GM23338 (cell line): Measurements from ENCODE around the gene MFSD2A. TPM values are rescaled to one million over a fixed set of nuclear protein-coding genes. Genes with fewer than 3 reads are reported as not detected.

Source experiments
- ATAC-seq: fragments of 200-7000 bp; cut with Tn5 transposase; 3 replicates; pipeline ENCODE4 v1.9.1; 2020
- DNase-seq: peaks from one replicate; pipeline ENCODE4 v3.0.0-alpha.2; 2015; ENCODE audit warnings: low spot score
- H2AFZ ChIP-seq: fragments of 200-600 bp; sonication (generic); 2 replicates; pipeline ENCODE4 v1.8.0; 2016; ENCODE audit warnings: antibody characterized with exemption, mild to moderate bottlenecking, moderate library complexity
- H3F3A ChIP-seq: fragments of 200-600 bp; sonication (generic); replicated peaks from 2 replicates; pipeline ENCODE4 v1.8.0; 2017; ENCODE audit warnings: antibody characterized with exemption, mixed run types, low read depth
- H3K27ac ChIP-seq: fragments of 200-600 bp; sonication (generic); 2 replicates; pipeline ENCODE4 v1.6.1; 2016; ENCODE audit warnings: low read depth
- H3K27me3 ChIP-seq: fragments of 200-600 bp; sonication (generic); 2 replicates; pipeline ENCODE4 v1.8.0; 2016; ENCODE audit warnings: mild to moderate bottlenecking, mixed run types, moderate library complexity; ENCODE audit not compliant: insufficient read depth
- H3K36me3 ChIP-seq: fragments of 200-600 bp; sonication (generic); 2 replicates; pipeline ENCODE4 v1.8.0; 2016; ENCODE audit warnings: mild to moderate bottlenecking; ENCODE audit not compliant: insufficient read depth
- H3K4me1 ChIP-seq: fragments of 200-600 bp; sonication (generic); 2 replicates; pipeline ENCODE4 v1.8.0; 2016; ENCODE audit warnings: mild to moderate bottlenecking, moderate library complexity; ENCODE audit not compliant: insufficient read depth
- H3K4me2 ChIP-seq: fragments of 200-600 bp; sonication (generic); 2 replicates; pipeline ENCODE4 v1.7.1; 2017; ENCODE audit warnings: mixed run types
- H3K4me3 ChIP-seq: fragments of 200-600 bp; sonication (generic); 2 replicates; pipeline ENCODE4 v1.6.1; 2016; ENCODE audit warnings: mixed run types
- H3K79me2 ChIP-seq: fragments of 200-600 bp; sonication (generic); replicated peaks from 2 replicates; pipeline ENCODE4 v1.8.0; 2017; ENCODE audit warnings: mild to moderate bottlenecking; ENCODE audit not compliant: insufficient read depth
- H3K9me2 ChIP-seq: fragments of 200-600 bp; sonication (generic); 2 replicates; pipeline ENCODE4 v1.8.0; 2017; ENCODE audit not compliant: insufficient read depth
- H4K20me1 ChIP-seq: fragments of 200-600 bp; sonication (generic); replicated peaks from 2 replicates; pipeline ENCODE4 v1.8.0; 2017; ENCODE audit warnings: mild to moderate bottlenecking; ENCODE audit not compliant: insufficient read depth
- H3K27ac Mint-ChIP-seq: 2 replicates; pipeline ENCODE4 v1.8.0; 2020; ENCODE audit warnings: inconsistent platforms, mild to moderate bottlenecking, moderate library complexity, mixed read lengths
- H3K27me3 Mint-ChIP-seq: 3 replicates; pipeline ENCODE4 v1.8.0; 2022; ENCODE audit warnings: low read depth, mild to moderate bottlenecking, moderate library complexity, mixed read lengths, inconsistent platforms; ENCODE audit not compliant: insufficient read depth, poor library complexity
- H3K36me3 Mint-ChIP-seq: 3 replicates; pipeline ENCODE4 v1.8.0; 2021; ENCODE audit warnings: low read depth, mild to moderate bottlenecking, inconsistent platforms, moderate library complexity, mixed read lengths
- H3K4me1 Mint-ChIP-seq: 3 replicates; pipeline ENCODE4 v1.8.0; 2020; ENCODE audit warnings: mild to moderate bottlenecking, inconsistent platforms, mixed read lengths
- H3K4me3 Mint-ChIP-seq: 3 replicates; pipeline ENCODE4 v1.8.0; 2021; ENCODE audit warnings: moderate library complexity, mild to moderate bottlenecking, inconsistent platforms, mixed read lengths
- H3K9me3 Mint-ChIP-seq: 3 replicates; pipeline ENCODE4 v1.8.0; 2020; ENCODE audit warnings: moderate library complexity, mild to moderate bottlenecking, inconsistent platforms, mixed read lengths
- ETS1 ChIP-seq: IDR thresholded peaks from 2 replicates; pipeline ENCODE4 v1.6.1; 2016; ENCODE audit warnings: antibody characterized with exemption
- EZH2 ChIP-seq: fragments of 200-600 bp; sonication (generic); IDR thresholded peaks from one replicate; pipeline ENCODE4 v1.8.0; 2017; ENCODE audit warnings: antibody characterized with exemption, mild to moderate bottlenecking, low read depth; ENCODE audit not compliant: unreplicated experiment
- EZH2phosphoT487 ChIP-seq: fragments of 200-600 bp; sonication (generic); IDR thresholded peaks from one replicate; pipeline ENCODE4 v1.8.1; 2018; ENCODE audit warnings: antibody characterized with exemption; ENCODE audit not compliant: unreplicated experiment
- JUNB ChIP-seq: IDR thresholded peaks from one replicate; pipeline ENCODE4 v1.6.1; 2016; ENCODE audit warnings: antibody characterized with exemption; ENCODE audit not compliant: unreplicated experiment
- NANOG ChIP-seq: IDR thresholded peaks from 2 replicates; pipeline ENCODE4 v1.6.1; 2016; ENCODE audit warnings: antibody characterized with exemption, borderline replicate concordance
- POLR2AphosphoS5 ChIP-seq: IDR thresholded peaks from 2 replicates; pipeline ENCODE4 v1.6.1; 2016; ENCODE audit warnings: antibody characterized with exemption, low read depth
- REST ChIP-seq: IDR thresholded peaks from one replicate; pipeline ENCODE4 v1.6.1; 2018; ENCODE audit warnings: antibody characterized with exemption; ENCODE audit not compliant: unreplicated experiment
- STAT1 ChIP-seq: IDR thresholded peaks from one replicate; pipeline ENCODE4 v1.6.1; 2016; ENCODE audit warnings: antibody characterized with exemption; ENCODE audit not compliant: unreplicated experiment
- ZNF114 ChIP-seq: fragments of 250-450 bp; sonication (Bioruptor Pico); IDR thresholded peaks from 2 replicates; pipeline ENCODE4 v1.5.0; 2020; ENCODE audit warnings: mild to moderate bottlenecking, moderate library complexity
- ZNF331 ChIP-seq: fragments of 250-450 bp; sonication (Bioruptor Pico); IDR thresholded peaks from 2 replicates; pipeline ENCODE4 v1.5.0; 2020; ENCODE audit warnings: low read depth, mild to moderate bottlenecking, moderate library complexity
- polyA plus RNA-seq: library from polyadenylated mRNA; unstranded; fragments of >200 nt; fragmentation: Nextera tagmentation; extraction: Ambion mirVana; gene quantifications from 2 replicates; pipeline ENCODE4 v1.2.1, GENCODE V29; 2016
- total RNA-seq: library from RNA; depleted of rRNA; stranded (reverse); fragments of >200 nt; shearing (Covaris generic); gene quantifications from 2 replicates; pipeline ENCODE4 v1.2.3, GENCODE V29; 2014
- TF ChIP-seq, protein P1 (sequence below), 2 experiments: fragments of 200-600 bp in 1 of 2; sonication (generic) in 1 of 2; conservative IDR thresholded peaks; 2 replicates each; pipeline versions ENCODE4 v1.5.1 to v1.6.1; 2016 to 2017; ENCODE audit warnings: antibody characterized with exemption in 2 of 2, low read depth in 2 of 2, mild to moderate bottlenecking in 2 of 2, moderate library complexity in 1 of 2

MFSD2A gene
- total and polyA plus RNA-seq, 2 experiments from 2014 or later = 16.1 to 23.9 TPM

DNA sequence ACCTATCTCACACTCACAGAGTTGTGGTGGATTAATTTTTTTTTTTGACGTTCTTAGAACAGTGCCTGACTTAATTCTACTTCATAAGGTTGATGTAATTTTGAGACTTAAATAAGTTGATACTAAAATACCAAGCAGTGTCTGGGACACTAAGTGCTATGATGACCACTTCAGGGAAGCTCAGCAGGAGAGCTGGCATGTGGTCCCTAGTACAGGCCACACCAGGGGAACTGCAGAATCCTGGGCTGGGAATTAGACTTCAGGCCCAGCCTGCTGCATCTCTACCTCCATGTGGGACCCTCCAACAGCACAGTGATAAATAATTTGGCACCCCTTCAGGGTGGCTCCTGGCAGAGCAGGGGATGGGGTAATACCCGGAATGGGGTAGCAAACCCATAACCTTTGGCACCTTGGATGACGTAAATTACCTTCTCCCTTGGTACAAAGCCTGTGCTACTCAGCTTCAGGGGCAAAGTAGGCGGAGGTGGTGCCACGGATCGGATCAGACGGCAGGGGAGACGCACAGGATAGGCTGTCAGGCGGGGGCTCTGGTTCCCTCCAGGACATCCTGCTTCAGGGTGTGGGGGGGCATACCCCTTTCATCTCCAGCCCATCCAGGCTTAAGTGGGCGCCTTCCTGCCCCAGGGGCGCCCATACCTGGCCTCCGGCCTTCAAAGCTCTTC is 4.8 kb downstream of the MFSD2A start:
- H3K9me2 ChIP-seq = no peaks in the 10 kb centered on the region
- no peak for ATAC-seq
- no peak overlapping the region for H3K4me3 ChIP-seq
- H3K4me2 ChIP-seq = no peak overlapping the region
- H3K36me3 ChIP-seq = peaks cover 24% of the 10 kb centered on the region; the same call in 1 of the 2 replicates
- peaks cover 7% of the 10 kb centered on the region; the same call in 1 of the 2 replicates for H3K27me3 ChIP-seq
- H3F3A ChIP-seq = no peaks in the 10 kb centered on the region
- Mint-ChIP-seq H3K36me3 (peaks cover 54% of the 10 kb centered on the region), H3K27ac (no peak overlapping the region), H3K4me1 (peaks cover 13% of the 10 kb centered on the region), H3K27me3 (peaks cover 22% of the 10 kb centered on the region), H3K9me3 (no peaks in the 10 kb centered on the region), H3K4me3 (no peak overlapping the region)
- H4K20me1 ChIP-seq = peaks cover 4% of the 10 kb centered on the region
- H3K27ac ChIP-seq = no peak overlapping the region
- TF ChIP-seq JUNB (no peak), EZH2 (no peak), POLR2AphosphoS5 (no peak), STAT1 (no peak), REST (no peak), ETS1 (no peak), NANOG (no peak), ZNF114 (CRISPR knock-in tag) (no peak), ZNF331 (CRISPR knock-in tag) (no peak), EZH2phosphoT487 (no peak)
- TF ChIP-seq, protein P1, sequence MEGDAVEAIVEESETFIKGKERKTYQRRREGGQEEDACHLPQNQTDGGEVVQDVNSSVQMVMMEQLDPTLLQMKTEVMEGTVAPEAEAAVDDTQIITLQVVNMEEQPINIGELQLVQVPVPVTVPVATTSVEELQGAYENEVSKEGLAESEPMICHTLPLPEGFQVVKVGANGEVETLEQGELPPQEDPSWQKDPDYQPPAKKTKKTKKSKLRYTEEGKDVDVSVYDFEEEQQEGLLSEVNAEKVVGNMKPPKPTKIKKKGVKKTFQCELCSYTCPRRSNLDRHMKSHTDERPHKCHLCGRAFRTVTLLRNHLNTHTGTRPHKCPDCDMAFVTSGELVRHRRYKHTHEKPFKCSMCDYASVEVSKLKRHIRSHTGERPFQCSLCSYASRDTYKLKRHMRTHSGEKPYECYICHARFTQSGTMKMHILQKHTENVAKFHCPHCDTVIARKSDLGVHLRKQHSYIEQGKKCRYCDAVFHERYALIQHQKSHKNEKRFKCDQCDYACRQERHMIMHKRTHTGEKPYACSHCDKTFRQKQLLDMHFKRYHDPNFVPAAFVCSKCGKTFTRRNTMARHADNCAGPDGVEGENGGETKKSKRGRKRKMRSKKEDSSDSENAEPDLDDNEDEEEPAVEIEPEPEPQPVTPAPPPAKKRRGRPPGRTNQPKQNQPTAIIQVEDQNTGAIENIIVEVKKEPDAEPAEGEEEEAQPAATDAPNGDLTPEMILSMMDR (conservative IDR thresholded peaks at IDR 0.05; ENCODE audit: low read depth in 2 of 2) = no peak
- DNase-seq = no peak
- H3K79me2 ChIP-seq = peaks cover 20% of the 10 kb centered on the region
- no peak overlapping the region for H2AFZ ChIP-seq
- peaks cover 9% of the 10 kb centered on the region for H3K4me1 ChIP-seq
